Activated naive CD4-positive, alpha-beta T cell treated with anti-CD3 and anti-CD28 coated beads, Interleukin-2, amount 10 ng/mL, durations not matched to agents 7 days and 5 days (primary cell): Measurements from ENCODE around the gene P2RY8.
"Not testable (repeated sequence)": the region's sequence is repeated elsewhere in the genome, so short reads cannot be mapped to it uniquely, and the experiment has no call there.

Experiments used
- CTCF ChIA-PET: fragments of 350-600 bp; sonication (Branson Sonifier 250); formaldehyde crosslinking; loops from one replicate; lab custom pipeline; 2021; ENCODE audit warnings: antibody characterized with exemption; lab: Charles Lee
- DNase-seq: peaks from one replicate; pipeline ENCODE4 v3.0.0-alpha.2; 2020
- H3K27ac Mint-ChIP-seq: one replicate; pipeline ENCODE4 v1.8.0; 2021; ENCODE audit warnings: mild to moderate bottlenecking, moderate library complexity, mixed read lengths
- H3K27me3 Mint-ChIP-seq: one replicate; pipeline ENCODE4 v1.8.0; 2021; ENCODE audit warnings: mild to moderate bottlenecking, mixed read lengths
- H3K36me3 Mint-ChIP-seq: one replicate; pipeline ENCODE4 v1.8.0; 2021; ENCODE audit warnings: mixed read lengths
- H3K4me1 Mint-ChIP-seq: one replicate; pipeline ENCODE4 v1.8.0; 2021; ENCODE audit warnings: mixed read lengths
- H3K4me3 Mint-ChIP-seq: one replicate; pipeline ENCODE4 v1.8.0; 2021; ENCODE audit warnings: mild to moderate bottlenecking, moderate library complexity, mixed read lengths
- H3K9me3 Mint-ChIP-seq: one replicate; pipeline ENCODE4 v1.8.0; 2021; ENCODE audit warnings: mixed read lengths

Gene P2RY8

GRCh38 chrX:1448573-1449001, 88.4 kb downstream of the P2RY8 start:
- CTCF ChIA-PET, H3K27me3 Mint-ChIP-seq, H3K4me3 Mint-ChIP-seq: not testable (repeated sequence)
- H3K4me1 Mint-ChIP-seq = peaks cover 24% of the 10 kb centered on the region
- H3K9me3 Mint-ChIP-seq = peaks cover 57% of the 10 kb centered on the region
- H3K27ac Mint-ChIP-seq = peak overlapping the region; percentile 79
- peak; percentile 13 for DNase-seq
- H3K36me3 Mint-ChIP-seq = peaks cover 56% of the 10 kb centered on the region

GRCh38 chrX:1447969-1448572, 88.9 kb downstream of the P2RY8 start:
- H3K27me3 Mint-ChIP-seq, H3K4me3 Mint-ChIP-seq, CTCF ChIA-PET: not testable (repeated sequence)
- peak; percentile 23 for DNase-seq
- H3K9me3 Mint-ChIP-seq = peaks cover 61% of the 10 kb centered on the region
- H3K4me1 Mint-ChIP-seq = peaks cover 24% of the 10 kb centered on the region
- peak overlapping the region; percentile 79 for H3K27ac Mint-ChIP-seq
- peaks cover 59% of the 10 kb centered on the region for H3K36me3 Mint-ChIP-seq

- H3K4me1 Mint-ChIP-seq = peaks cover 24% of the 10 kb centered on the region
- H3K4me3 Mint-ChIP-seq, H3K27me3 Mint-ChIP-seq, CTCF ChIA-PET: not testable (repeated sequence)
- H3K36me3 Mint-ChIP-seq = peaks cover 67% of the 10 kb centered on the region
- H3K9me3 Mint-ChIP-seq = peaks cover 63% of the 10 kb centered on the region
- DNase-seq = peak; percentile 33
- H3K27ac Mint-ChIP-seq = peak overlapping the region; percentile 7
Measured at GRCh38 chrX:1446984-1447968, 89.7 kb downstream of the P2RY8 start.

- peaks cover 20% of the 10 kb centered on the region for H3K4me1 Mint-ChIP-seq
- CTCF ChIA-PET = no interaction called here
- peaks cover 71% of the 10 kb centered on the region for H3K36me3 Mint-ChIP-seq
- H3K27ac Mint-ChIP-seq = no peak overlapping the region
- H3K4me3 Mint-ChIP-seq = no peak overlapping the region
- peaks cover 60% of the 10 kb centered on the region for H3K9me3 Mint-ChIP-seq
- no peaks in the 10 kb centered on the region for H3K27me3 Mint-ChIP-seq
- peak; percentile 17 for DNase-seq
Measured at GRCh38 chrX:1444561-1445500, 92.2 kb downstream of the P2RY8 start.

- peaks cover 65% of the 10 kb centered on the region for H3K36me3 Mint-ChIP-seq
- H3K9me3 Mint-ChIP-seq = peaks cover 48% of the 10 kb centered on the region
- peak; percentile 13 for DNase-seq
- no peak overlapping the region for H3K27ac Mint-ChIP-seq
- CTCF ChIA-PET = no interaction called here
- H3K4me1 Mint-ChIP-seq = peaks cover 12% of the 10 kb centered on the region
- H3K4me3 Mint-ChIP-seq = no peak overlapping the region
- H3K27me3 Mint-ChIP-seq = no peaks in the 10 kb centered on the region
Measured at GRCh38 chrX:1443496-1444075, 93.4 kb downstream of the P2RY8 start.

- CTCF ChIA-PET = no interaction called here
- H3K4me1 Mint-ChIP-seq = peaks cover 8% of the 10 kb centered on the region
- H3K27me3 Mint-ChIP-seq = no peaks in the 10 kb centered on the region
- H3K4me3 Mint-ChIP-seq = no peak overlapping the region
- H3K36me3 Mint-ChIP-seq = peaks cover 66% of the 10 kb centered on the region
- peak overlapping the region; percentile 37 for H3K27ac Mint-ChIP-seq
- H3K9me3 Mint-ChIP-seq = peaks cover 41% of the 10 kb centered on the region
- peak; percentile 13 for DNase-seq
Measured at GRCh38 chrX:1442724-1443367, 94.1 kb downstream of the P2RY8 start.

- no peak overlapping the region for H3K27ac Mint-ChIP-seq
- no peaks in the 10 kb centered on the region for H3K27me3 Mint-ChIP-seq
- peak; percentile 14 for DNase-seq
- peaks cover 35% of the 10 kb centered on the region for H3K9me3 Mint-ChIP-seq
- no peak overlapping the region for H3K4me3 Mint-ChIP-seq
- peaks cover 66% of the 10 kb centered on the region for H3K36me3 Mint-ChIP-seq
- CTCF ChIA-PET = no interaction called here
- H3K4me1 Mint-ChIP-seq = peaks cover 2% of the 10 kb centered on the region
Measured at GRCh38 chrX:1442016-1442665, 94.8 kb downstream of the P2RY8 start.

- peak; percentile 8 for DNase-seq
- H3K27ac Mint-ChIP-seq = no peak overlapping the region
- peaks cover 25% of the 10 kb centered on the region for H3K9me3 Mint-ChIP-seq
- no peaks in the 10 kb centered on the region for H3K27me3 Mint-ChIP-seq
- H3K4me3 Mint-ChIP-seq = no peak overlapping the region
- CTCF ChIA-PET = no interaction called here
- peaks cover 68% of the 10 kb centered on the region for H3K36me3 Mint-ChIP-seq
- no peaks in the 10 kb centered on the region for H3K4me1 Mint-ChIP-seq
Measured at GRCh38 chrX:1440506-1440905, 96.5 kb downstream of the P2RY8 start.

GRCh38 chrX:1435241-1435895, 101.6 kb downstream of the P2RY8 start:
- CTCF ChIA-PET = no interaction called here
- Mint-ChIP-seq H3K36me3 (peaks cover 47% of the 10 kb centered on the region), H3K27ac (no peak overlapping the region), H3K4me1 (no peaks in the 10 kb centered on the region), H3K27me3 (no peaks in the 10 kb centered on the region), H3K9me3 (peaks cover 3% of the 10 kb centered on the region), H3K4me3 (no peak overlapping the region)
- peak; percentile 20 for DNase-seq

GRCh38 chrX:1434871-1435240, 102.1 kb downstream of the P2RY8 start:
- peaks cover 43% of the 10 kb centered on the region for H3K36me3 Mint-ChIP-seq
- CTCF ChIA-PET = no interaction called here

GRCh38 chrX:1433646-1434357, 103.2 kb downstream of the P2RY8 start:
- Mint-ChIP-seq H3K27me3 (no peaks in the 10 kb centered on the region), H3K27ac (no peak overlapping the region), H3K4me1 (no peaks in the 10 kb centered on the region), H3K4me3 (no peak overlapping the region), H3K9me3 (peaks cover 3% of the 10 kb centered on the region), H3K36me3 (peaks cover 38% of the 10 kb centered on the region)
- CTCF ChIA-PET = no interaction called here
- peak; percentile 18 for DNase-seq

More at GRCh38 chrX:1434871-1435240, 102.1 kb downstream of the P2RY8 start:
- H3K27ac Mint-ChIP-seq = no peak overlapping the region
- H3K9me3 Mint-ChIP-seq = peaks cover 3% of the 10 kb centered on the region
- no peaks in the 10 kb centered on the region for H3K27me3 Mint-ChIP-seq
- DNase-seq = peak; percentile 15
- no peaks in the 10 kb centered on the region for H3K4me1 Mint-ChIP-seq
- no peak overlapping the region for H3K4me3 Mint-ChIP-seq

- Mint-ChIP-seq H3K27me3 (no peaks in the 10 kb centered on the region), H3K27ac (no peak overlapping the region), H3K36me3 (peaks cover 29% of the 10 kb centered on the region), H3K9me3 (no peaks in the 10 kb centered on the region), H3K4me1 (no peaks in the 10 kb centered on the region), H3K4me3 (no peak overlapping the region)
- CTCF ChIA-PET = no interaction called here
- DNase-seq = peak; percentile 23
Measured at GRCh38 chrX:1430451-1430850, 106.5 kb downstream of the P2RY8 start.
